Activated CD4-positive, alpha-beta T cell treated with anti-CD3 and anti-CD28 coated beads, Interleukin-2, amount 50 U/mL, for 16 hours (primary cell): Measurements from ENCODE around the gene CC2D1A.

Experiments used
- DNase-seq: peaks from one replicate; pipeline ENCODE4 v3.0.0-alpha.2; 2020

Gene CC2D1A

DNA sequence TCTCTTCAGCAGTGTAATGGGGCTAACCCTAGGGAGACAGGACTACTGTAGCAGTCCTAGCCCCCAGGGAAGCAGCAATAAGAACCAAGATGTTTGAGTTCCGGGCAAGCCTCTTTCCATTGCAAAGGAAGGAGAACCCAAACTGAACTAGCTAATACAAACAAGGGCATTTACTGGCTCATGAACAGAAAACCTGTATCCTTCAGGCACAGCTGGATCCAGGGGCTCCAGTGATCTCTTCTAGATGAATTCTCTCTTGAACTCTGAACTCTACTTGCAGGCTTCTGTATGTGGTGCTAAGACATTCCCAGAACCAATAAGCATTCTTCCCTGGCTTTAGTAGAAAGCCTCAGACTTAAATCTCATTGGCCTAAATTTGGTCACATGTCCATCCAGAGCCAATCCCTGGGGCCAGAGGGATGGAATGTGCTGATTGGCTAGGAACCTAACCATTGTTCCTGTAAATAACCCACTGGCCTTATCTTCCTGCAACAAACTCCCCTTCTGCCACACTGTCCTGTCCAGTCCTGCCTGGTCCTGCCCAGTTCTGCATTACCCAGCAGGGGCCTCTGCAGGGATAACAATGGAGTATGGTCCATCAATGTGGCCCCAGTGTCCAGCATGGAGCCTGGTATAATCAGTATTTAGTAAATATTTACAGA is 36.2 kb downstream of the CC2D1A start:
- DNase-seq, result no peak

DNA sequence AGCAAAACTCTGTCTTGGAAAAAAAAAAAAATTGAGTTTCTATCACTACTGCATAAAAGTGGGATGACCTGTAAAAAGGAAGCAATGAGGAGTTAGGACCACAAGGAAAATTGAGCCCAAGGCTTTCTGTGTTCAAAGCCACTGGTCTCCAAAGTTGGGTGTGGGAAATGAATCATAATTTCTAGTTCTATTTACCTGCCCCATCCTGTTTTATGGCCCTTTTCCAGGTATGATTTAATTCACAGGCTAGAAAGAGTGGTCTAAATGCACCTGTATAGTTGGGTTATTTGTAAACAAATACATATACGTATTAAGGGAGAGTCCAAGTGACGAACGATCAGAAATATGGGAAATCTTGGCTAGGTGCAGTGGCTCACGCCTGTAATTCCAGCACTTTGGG is 40.4 kb downstream of the CC2D1A start:
- no peak for DNase-seq

- DNase-seq, result no peak
These were observed 45.0 kb downstream of the CC2D1A start for GRCh38 chr19:13951043-13951442.

- no peak for DNase-seq
These were observed 45.8 kb downstream of the CC2D1A start for GRCh38 chr19:13951799-13952153.

DNA sequence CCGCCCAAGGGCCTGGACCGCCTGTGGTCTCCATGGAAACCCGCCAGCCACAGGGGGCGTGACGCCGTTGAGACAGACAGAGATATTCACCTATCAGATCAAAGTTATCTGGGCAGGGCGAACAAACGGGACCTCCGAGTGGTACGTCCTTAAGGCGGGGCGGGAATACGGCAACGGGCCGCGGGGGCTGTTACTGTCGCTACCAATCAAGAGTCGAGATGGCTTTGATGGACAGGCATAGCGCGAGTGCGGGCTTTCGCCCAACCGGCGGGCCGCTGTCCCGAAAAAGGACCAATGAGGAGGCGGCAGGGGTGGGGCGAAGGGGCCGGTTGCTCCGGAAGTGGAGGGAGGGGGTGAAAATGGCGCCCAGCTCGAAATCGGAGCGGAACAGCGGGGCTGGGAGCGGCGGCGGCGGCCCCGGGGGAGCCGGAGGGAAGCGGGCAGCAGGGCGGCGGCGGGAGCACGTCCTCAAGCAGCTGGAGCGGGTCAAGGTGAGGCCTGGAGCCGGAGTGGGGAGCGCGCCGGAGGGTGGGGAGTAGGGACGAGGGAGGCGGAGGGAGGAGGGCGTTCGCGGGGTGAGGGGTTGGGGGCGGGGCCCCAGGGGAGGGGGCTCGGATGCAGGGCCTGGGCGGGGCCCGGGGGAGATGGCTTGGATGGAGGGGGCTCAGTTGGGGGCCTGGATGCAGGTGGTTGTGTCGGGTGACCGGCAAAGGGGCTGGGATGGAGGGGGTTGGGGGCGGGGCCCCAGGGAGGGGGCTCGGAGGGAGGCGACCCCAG is 46.3 kb downstream of the CC2D1A start, which contains the start of gene DCAF15:
Gene DCAF15, plus strand, starts transcription at position 356 of the 777 bp plus-strand sequence. Its CDS starts 4 bp downstream, at position 360.
- peak; percentile 100 for DNase-seq

- no peak for DNase-seq
These were observed 47.0 kb downstream of the CC2D1A start for GRCh38 chr19:13952931-13953531.

DNA sequence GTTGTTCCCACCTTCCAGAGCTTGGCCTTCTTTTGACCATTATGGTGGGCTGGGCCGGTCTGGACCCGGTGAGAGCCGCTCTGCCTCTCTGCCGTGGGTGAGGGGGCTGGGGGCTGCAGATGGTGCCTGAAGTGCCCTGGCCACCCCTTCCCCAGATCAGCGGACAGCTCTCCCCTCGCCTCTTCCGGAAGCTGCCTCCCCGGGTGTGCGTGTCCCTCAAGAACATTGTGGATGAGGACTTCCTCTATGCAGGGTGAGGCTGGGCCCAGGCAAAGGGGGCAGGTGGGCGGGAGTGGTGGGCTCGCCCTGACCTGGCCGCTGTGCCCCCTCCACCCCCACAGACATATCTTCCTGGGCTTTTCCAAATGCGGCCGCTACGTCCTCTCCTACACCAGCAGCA is 48.2 kb downstream of the CC2D1A start:
- no peak for DNase-seq

GRCh38 chr19:13955662-13956364 is 49.8 kb downstream of the CC2D1A start:
- DNase-seq, result no peak

DNA sequence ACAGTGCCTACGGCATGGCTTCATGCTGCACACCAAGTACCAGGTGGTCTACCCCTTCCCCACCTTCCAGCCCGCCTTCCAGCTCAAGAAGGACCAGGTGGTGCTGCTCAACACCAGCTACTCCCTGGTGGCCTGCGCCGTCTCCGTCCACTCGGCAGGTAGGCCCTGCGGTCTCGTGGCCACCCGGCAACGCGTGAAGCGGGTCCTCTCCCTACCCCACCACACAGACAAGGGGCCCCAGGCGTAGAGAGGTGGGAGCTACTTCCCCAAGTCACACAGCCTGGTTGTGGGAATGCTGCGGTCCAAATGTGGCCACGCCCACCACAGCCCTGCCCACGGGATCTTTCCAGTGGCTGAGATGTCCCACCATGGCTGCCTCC is 50.4 kb downstream of the CC2D1A start:
- DNase-seq, result no peak

- DNase-seq, result no peak
These were observed 51.0 kb downstream of the CC2D1A start for GRCh38 chr19:13957051-13957450.

- DNase-seq, result no peak
These were observed 52.0 kb downstream of the CC2D1A start for GRCh38 chr19:13958043-13958442.

DNA sequence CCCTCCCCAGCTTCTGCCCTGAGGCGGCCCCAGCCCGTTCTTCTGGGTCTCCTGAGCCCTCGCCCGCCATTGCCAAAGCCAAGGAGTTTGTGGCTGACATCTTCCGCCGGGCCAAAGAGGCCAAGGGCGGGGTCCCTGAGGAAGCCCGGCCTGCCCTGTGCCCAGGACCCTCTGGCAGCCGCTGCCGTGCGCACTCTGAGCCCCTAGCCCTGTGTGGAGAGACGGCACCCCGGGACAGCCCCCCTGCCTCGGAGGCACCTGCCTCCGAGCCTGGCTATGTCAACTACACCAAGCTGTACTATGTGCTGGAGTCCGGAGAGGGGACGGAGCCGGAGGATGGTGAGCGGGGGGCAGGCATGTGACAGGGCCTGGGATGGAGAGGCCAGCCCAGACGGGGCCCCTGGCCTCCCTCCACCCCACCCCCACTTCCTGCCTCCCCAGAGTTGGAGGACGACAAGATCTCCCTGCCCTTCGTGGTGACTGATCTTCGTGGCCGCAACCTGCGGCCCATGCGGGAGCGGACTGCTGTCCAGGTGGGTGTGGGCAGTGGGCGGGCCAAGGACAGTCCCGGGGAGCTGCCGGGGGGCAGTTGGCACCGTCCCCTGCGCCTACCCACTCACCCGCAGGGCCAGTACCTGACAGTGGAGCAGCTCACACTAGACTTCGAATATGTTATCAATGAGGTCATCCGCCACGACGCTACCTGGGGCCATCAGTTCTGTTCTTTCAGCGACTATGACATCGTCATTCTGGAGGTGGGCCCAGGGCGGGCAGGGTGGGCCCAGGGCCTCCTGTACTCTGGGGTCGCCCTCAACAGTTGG is 53.4 kb downstream of the CC2D1A start:
- DNase-seq, result no peak

DNA sequence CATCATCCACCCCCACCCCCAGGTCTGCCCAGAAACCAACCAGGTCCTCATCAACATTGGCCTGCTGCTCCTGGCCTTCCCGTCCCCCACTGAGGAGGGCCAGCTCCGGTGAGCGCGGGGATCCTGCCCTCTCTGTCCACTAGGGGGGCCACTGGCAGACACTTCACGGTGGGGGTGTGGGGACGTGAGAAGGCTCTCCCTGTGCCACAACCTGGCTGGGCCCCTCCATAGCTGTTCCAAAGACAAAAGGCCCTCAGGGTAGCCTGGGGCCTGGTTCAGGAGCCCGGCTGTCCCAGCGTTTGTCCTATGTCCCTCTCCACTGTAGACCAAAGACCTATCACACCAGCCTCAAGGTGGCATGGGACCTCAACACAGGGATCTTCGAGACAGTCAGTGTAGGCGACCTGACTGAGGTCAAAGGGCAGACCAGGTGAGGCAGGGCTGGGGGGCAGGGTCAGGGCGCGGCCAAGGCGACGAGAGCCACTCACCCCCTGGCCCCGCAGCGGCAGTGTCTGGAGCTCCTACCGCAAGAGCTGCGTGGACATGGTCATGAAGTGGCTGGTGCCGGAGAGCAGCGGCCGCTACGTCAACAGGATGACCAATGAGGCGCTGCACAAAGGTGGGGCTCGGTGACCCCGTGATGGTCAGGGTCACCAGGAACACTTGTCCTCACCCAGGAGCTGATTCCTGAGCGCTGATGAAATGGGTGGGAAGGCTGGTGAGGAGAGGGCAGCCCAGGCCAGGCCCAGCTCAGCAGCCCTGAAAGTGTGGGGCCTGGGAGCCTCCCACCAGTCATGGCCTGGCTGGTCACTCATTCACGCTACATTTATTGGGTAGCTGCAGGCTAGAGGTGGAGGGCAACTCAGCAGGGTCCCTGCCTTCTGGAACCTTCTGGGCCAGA is 54.2 kb downstream of the CC2D1A start:
- DNase-seq, result no peak

DNA sequence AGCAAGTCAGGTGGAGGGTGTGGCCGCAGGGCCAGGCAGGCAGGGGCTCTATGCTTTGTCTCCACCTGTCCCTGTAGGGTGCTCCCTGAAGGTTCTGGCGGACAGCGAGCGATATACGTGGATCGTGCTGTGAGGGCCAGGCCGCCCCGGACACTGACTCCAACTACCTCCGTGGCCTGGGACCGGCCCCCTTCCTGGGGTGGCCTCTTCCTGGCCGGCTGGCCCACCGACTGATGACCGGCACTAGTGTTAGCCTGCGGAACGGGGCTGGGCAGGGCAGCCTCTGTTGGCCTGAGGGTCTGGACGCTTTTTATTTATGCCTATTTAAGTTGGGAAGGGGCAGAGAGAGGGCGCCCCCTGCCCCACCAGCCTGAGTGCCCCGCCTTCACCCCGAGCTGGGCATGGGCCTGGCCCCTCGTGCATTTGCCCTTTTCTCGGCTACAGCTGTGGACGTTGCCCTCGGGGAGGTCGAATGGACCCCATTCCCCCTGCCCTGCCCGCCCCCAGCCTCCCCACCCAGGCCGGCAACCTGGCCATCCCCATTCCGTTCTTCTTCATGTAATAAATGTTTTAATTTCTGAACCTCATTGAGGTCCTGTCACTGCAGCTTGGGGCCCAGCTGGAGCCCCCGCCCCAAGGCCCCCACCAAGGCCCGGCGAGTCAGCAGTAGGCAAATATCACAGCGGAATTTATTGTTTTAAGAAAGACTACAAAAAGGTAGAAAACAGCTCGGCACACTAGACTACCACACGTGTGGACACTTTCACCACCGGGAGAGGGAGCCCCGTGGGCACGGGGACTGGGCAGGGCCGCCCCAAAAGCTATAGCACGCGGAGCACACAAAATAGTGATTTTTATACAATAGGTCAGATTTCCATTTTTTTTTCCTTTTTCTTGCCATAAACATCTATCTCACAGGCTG is 55.1 kb downstream of the CC2D1A start:
- DNase-seq, result no peak

DNA sequence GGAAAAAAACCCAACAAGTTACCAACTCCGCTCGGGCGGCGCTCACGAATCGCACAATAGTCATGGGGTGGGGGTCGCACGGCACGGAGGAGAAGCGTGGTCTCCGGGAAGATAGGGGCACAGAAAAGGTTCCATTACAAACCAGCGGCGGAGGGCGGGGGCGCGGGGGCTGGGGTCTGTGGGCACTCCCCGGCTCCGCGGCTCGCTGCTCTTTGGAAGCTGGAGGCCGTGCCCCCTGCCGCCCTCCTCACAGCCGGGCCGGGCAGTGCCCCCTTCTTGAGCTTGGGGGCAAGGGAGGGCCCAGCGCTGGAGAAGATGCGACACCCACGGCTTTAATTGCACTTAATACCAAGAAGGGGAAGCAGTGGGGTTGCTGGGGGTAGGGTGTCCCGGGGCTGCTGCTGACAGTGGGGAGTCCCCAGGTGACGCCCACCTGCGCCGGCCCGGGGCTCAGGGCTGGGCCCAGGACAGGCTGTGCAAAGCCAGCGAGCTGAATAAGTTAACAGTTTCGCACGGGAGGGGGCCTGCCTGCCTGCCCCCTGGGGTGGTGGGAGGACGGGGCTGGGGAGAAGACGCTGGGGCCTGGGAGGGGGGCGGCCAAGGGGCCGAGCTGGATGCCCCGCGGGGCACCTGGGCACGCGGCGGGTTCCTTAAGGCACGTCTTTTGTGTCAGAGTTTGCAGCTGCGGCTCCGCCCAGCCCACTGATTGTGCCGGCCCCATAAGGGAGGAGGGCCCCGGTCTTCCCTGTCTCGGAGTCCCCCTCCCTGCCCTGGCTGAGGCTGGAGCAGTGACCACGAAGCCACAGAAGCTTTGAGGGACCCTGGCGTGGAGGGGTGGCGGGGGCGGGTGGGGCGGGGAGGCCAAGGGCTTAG is 56.1 kb downstream of the CC2D1A start:
- DNase-seq, result no peak

GRCh38 chr19:13962699-13963602 is 57.0 kb downstream of the CC2D1A start:
- DNase-seq, result no peak

DNA sequence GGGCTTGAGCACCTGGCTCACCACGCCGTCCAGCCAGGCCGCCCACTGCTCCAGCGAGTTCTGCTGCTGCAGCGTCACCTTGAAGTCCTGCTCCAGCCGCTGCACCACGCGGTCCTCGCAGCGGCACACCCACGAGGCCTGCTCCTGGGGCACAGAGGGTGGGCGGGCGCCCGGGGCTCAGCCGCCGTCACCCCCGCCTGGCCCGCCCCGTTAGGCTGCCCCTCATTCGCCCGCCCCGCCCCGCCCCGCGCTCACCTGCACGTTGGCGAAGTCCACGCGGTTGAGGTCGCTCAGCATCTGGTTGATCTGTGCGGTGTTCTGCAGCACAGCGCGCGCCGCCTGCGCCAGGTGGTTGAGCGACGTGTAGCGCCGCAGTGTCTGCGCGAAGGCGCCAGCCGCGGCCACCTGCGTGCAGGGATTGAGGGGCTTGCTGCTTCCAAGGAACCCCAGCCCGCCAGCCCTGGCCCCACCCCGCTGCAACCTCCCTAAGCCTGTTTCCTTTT is 57.7 kb downstream of the CC2D1A start:
- DNase-seq, result no peak

- DNase-seq, result no peak
These were observed 58.8 kb downstream of the CC2D1A start for GRCh38 chr19:13964776-13965175.
